Activated CD8-positive, alpha-beta memory T cell treated with anti-CD3 and anti-CD28 coated beads for 1 hour (primary cell): ENCODE results near the gene FANCD2.
"Not testable (repeated sequence)": the region's sequence is repeated elsewhere in the genome, so short reads cannot be mapped to it uniquely, and the experiment has no call there.

ENCODE experiments used
- DNase-seq, 2 donors: peaks; one replicate each; pipeline ENCODE4 v3.0.0-alpha.2; 2020; ENCODE audit warnings: low read depth in 1 of 2; ENCODE audit errors: extremely low read depth in 1 of 2

Gene FANCD2

DNA sequence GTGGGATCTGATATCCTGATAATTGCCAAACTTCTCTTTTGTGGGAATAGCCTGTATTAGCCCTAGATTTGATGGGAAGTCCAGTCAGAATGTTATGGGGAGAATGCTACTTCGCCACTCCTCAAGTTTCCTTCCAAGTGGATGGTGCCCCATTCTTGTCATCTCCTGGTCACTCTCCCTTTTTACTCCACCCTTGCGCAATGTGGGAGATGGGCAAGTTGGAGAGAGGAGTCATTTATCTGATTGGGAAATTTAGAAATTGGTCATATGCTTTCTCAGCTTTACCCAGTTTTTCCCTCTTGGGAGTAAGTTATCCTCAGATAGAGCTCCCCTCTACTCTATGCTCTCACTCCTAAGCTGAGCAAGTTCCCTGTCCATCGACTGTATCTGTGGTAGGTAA, 67.4 kb downstream of the FANCD2 start:
- no peak for DNase-seq

DNA sequence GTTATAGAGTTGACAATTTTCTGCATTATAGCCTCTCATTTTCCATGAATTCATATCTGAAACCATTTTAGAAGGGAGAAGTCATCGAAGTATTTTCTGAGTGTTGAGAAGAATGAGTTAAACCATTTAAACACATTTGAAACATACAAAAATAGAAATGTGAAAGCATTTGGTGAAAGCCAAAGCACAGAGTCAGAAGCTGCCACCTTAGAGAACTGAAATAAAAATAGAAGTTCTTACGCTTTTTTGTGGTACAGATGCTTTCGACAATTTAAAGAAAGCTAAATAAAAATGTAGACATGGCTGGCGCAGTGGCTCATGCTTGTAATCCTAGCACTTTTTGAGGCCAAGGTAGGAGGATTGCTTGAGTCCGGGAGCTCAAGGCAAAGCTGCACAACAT, 72.8 kb downstream of the FANCD2 start:
- no peak for DNase-seq

GRCh38 chr3:10106919-10107318, 80.7 kb downstream of the FANCD2 start:
- DNase-seq, result no peak

- DNase-seq, result no peak
These were observed 81.9 kb downstream of the FANCD2 start, which contains the start of gene FANCD2OS for GRCh38 chr3:10108091-10108490. Gene FANCD2OS, minus strand, starts transcription at chr3:10108255. Its CDS starts 3,481 bp downstream, at chr3:10104774.

DNA sequence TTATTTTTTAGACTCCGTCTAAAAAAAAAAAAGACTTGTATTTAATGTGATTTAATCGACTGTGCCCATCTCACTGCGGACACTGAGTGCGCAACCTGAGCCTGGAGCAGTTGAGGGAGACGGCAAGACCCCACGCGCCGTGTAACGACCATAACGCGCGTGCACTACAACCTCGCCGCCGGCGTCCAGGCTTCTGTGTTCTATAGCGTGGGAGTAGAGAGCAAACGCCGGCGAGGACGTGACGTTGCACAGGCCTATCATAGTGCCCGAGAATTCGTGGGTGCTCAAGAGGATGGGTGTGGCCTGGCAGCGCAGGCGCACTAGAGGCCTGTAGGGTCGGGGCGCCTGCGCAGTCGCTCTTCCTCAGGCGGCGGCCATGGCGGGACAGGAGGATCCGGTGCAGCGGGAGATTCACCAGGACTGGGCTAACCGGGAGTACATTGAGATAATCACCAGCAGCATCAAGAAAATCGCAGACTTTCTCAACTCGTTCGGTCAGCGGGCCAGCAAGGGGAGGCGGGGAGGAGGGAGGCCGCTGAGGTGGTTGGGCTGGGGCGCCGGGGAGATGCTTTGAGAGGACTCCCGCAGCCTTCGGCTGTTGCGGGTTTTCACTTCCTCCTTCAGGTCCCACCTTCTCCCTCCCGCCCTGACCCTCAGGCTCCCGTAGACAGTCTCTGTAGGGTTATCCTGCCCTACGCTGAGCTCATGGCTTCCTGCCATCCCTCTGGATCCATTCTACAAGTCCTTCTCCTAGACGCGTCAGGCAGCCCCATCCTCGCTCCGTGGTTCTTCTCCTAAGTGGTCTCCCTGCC, 89.3 kb downstream of the FANCD2 start, which contains the start of gene BRK1:
Gene BRK1, plus strand, starts transcription at position 350 of the 812 bp plus-strand sequence. Its CDS starts 27 bp downstream, at position 377.
- peak; percentile 85 to 88 for DNase-seq

DNA sequence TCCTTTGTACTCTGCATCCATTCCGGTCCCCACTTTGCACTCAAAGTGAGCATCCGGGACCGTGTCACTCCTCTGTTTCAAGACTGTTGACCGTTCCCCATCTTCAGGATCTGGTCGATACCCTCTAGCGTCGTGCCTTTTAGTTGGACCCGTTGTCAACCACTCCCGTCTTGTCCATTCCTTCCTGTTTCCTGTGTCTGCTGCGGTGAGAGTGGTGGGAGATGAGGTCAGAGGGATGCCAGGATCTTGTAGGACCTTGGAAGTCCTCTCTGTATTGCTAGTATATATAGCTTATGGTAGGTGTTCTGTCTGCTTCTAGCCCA, 89.9 kb downstream of the FANCD2 start:
- DNase-seq, result no peak

- no peak for DNase-seq
These were observed 90.7 kb downstream of the FANCD2 start for GRCh38 chr3:10116928-10117327.

DNA sequence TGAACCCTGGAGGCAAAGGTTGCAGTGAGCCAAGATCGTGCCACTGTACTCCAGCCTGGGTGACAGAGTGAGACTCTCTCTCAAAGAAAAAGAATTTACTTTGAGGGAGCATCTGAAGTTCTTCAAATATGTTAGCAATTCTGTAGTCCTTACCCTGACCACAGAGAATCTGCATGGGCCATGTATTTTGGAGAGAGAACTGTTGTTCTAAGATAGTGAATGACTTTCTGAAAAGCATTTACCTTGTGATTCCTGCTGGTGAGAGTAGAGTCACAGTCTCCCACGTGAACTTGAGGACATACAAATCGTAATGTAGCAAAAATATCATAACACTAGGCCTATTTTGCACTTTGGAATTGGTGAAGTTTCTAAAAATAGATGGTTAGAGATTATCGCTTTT, 93.1 kb downstream of the FANCD2 start:
- DNase-seq, result no peak

- no peak for DNase-seq
These were observed 94.8 kb downstream of the FANCD2 start for GRCh38 chr3:10121064-10121463.

- no peak for DNase-seq
These were observed 96.5 kb downstream of the FANCD2 start for GRCh38 chr3:10122724-10123123.

DNA sequence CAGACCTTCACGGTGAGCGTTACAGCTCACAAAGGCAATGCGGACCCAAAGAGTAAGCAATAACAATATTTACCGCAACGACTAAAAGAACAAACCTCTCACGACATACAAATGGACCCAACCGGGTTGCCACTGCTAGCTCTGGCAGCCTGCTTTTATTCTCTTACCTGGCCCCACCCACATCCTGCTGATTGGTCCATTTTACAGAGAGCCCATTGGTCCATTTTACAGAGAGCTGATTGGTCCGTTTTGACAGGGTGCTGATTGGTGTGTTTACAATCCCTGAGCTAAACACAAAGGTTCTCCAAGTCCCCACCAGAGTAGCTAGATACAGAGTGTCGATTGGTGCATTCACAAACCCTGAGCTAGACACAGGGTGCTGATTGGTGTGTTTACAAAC, 109.6 kb downstream of the FANCD2 start:
- not testable (repeated sequence) for DNase-seq

- no peak for DNase-seq
These were observed 110.3 kb downstream of the FANCD2 start for GRCh38 chr3:10136426-10137005.

GRCh38 chr3:10137178-10137577, 110.9 kb downstream of the FANCD2 start:
- no peak for DNase-seq

GRCh38 chr3:10140996-10141546, 114.8 kb downstream of the FANCD2 start:
- no peak for DNase-seq

GRCh38 chr3:10142707-10143560, 116.7 kb downstream of the FANCD2 start:
- DNase-seq, result no peak

DNA sequence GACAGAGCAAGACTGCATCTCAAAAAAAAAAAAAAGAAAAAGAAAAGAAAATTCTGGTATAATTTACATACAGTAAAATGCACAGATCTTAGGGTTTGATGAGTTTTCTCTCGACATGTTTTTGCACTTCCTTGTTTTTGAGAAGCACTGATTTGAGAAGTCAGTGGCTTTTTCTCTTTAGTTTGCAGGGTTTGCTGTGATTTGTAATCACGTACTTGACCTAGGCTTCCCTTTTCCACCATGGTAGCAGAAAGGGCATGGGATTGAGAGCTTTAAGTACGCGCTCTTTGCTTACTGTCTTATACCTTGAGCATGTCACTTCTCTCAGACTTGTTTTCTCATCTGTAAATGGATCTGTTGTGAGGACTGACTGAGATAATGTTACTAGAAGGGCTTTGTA, 119.4 kb downstream of the FANCD2 start:
- no peak for DNase-seq

GRCh38 chr3:10149226-10149625, 123.0 kb downstream of the FANCD2 start:
- no peak for DNase-seq

DNA sequence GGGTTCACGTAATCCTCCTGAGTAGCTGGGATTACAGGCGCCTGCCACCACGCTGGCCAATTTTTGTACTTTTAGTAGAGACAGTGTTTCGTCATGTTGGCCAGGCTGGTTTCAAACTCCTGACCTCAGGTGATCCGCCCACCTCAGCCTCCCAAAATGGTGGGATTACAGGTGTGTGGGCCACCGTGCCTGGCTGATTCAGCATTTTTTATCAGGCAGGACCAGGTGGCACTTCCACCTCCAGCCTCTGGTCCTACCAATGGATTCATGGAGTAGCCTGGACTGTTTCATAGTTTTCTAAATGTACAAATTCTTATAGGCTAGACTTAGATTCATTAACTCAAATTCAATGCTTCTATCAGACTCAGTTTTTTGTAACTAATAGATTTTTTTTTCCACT, 124.8 kb downstream of the FANCD2 start:
- no peak for DNase-seq
